ENCODE measurements around the gene ETFRF1.

ETFRF1 gene

GRCh38 chr12:25186788-25187402 lies 8.1 kb upstream of the ETFRF1 start:
- FAIRE-seq, result peak; percentile 83
- DNase-seq (ENCODE audit: insufficient read length), result no peak
- no peak for TF ChIP-seq POLR2AphosphoS5 (IDR thresholded peaks at IDR 0.05; ENCODE audit: low read depth, low read length)
- no peak for TF ChIP-seq POLR2A (IDR thresholded peaks at IDR 0.05; ENCODE audit: low read depth, low read length)

DNA sequence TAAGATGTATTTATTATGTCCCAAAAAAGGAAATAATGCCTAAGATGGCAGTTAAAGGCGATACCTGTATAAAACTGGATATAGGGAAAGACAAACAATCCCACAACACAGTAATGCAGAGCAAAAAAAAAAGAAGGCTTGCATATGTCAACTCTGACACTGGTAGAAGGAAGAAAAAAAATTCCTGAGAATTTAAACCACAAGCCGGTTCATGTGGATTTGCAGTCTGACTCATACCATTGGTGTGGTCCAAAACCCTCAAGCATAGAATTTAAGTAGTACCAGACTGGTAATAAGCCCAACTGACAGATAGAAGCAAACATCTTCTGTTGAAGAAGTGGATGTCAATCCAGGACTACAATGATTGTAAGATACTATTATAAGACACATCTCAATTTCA lies 7.3 kb upstream of the ETFRF1 start:
- TF ChIP-seq POLR2A (IDR thresholded peaks at IDR 0.05; ENCODE audit: low read depth, low read length) (no peak), POLR2AphosphoS5 (IDR thresholded peaks at IDR 0.05; ENCODE audit: low read depth, low read length) (no peak), TAF1 (IDR thresholded peaks at IDR 0.05; ENCODE audit: borderline replicate concordance, low read depth, low read length) (no peak)
- no peak for FAIRE-seq
- no peak for DNase-seq (ENCODE audit: insufficient read length)

DNA sequence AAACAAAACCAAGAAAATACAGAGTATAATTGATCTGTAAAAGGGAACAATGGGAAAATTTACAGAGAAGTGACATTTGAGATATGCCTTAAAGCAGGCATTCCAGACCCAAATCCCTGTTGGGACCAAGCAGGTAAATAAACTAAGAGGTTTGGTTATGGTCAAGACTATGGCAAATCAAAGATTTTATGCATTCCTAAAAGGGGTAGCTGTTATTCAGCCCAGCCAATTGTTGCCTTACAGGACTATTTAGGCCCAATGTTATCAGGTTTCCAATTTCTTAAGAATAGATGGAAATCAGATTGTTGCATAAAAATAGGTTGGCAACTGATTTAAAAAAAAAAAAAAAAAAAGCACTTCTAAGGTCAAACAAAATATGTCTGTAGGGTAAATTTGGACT lies 5.4 kb upstream of the ETFRF1 start:
- DNase-seq (ENCODE audit: insufficient read length), result no peak
- no peak for FAIRE-seq
- TF ChIP-seq POLR2A (IDR thresholded peaks at IDR 0.05; ENCODE audit: low read depth, low read length) (no peak), TAF1 (IDR thresholded peaks at IDR 0.05; ENCODE audit: borderline replicate concordance, low read depth, low read length) (no peak), POLR2AphosphoS5 (IDR thresholded peaks at IDR 0.05; ENCODE audit: low read depth, low read length) (no peak)

- DNase-seq (ENCODE audit: insufficient read length), result no peak
- FAIRE-seq, result no peak
- no peak for TF ChIP-seq POLR2AphosphoS5 (IDR thresholded peaks at IDR 0.05; ENCODE audit: low read depth, low read length)
- TF ChIP-seq POLR2A (IDR thresholded peaks at IDR 0.05; ENCODE audit: low read depth, low read length), result no peak
- TF ChIP-seq TAF1 (IDR thresholded peaks at IDR 0.05; ENCODE audit: borderline replicate concordance, low read depth, low read length), result no peak
Measured at GRCh38 chr12:25190793-25191192, 4.2 kb upstream of the ETFRF1 start.

GRCh38 chr12:25194214-25194613 lies 823 bp upstream of the ETFRF1 start:
- FAIRE-seq (no peak), DNase-seq (ENCODE audit: insufficient read length) (no peak)
- TF ChIP-seq POLR2AphosphoS5 (IDR thresholded peaks at IDR 0.05; ENCODE audit: low read depth, low read length), result no peak
- TF ChIP-seq POLR2A (IDR thresholded peaks at IDR 0.05; ENCODE audit: low read depth, low read length), result no peak
- no peak for TF ChIP-seq TAF1 (IDR thresholded peaks at IDR 0.05; ENCODE audit: borderline replicate concordance, low read depth, low read length)

DNA sequence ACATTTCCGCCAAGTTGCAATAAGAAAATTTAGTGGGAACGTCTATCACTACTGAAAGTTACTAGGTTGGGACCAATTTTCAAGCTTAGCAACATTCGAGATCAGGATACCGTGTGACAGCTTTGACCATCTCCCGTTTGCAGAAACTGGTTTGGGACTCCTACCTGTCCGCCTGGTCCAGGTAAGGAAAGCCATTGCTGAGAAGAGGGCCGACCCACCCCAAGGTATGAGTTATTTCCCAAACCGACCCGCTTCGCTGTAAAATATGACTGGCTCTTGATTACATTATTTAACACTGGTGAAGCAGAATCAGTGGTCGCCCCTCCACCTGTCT lies 348 bp upstream of the ETFRF1 start:
- no peak for FAIRE-seq
- DNase-seq (ENCODE audit: insufficient read length), result peak; percentile 11
- no peak for TF ChIP-seq POLR2A (IDR thresholded peaks at IDR 0.05; ENCODE audit: low read depth, low read length)
- no peak for TF ChIP-seq POLR2AphosphoS5 (IDR thresholded peaks at IDR 0.05; ENCODE audit: low read depth, low read length)
- TF ChIP-seq TAF1 (IDR thresholded peaks at IDR 0.05; ENCODE audit: borderline replicate concordance, low read depth, low read length), result no peak

GRCh38 chr12:25197608-25198007 lies 2.6 kb downstream of the ETFRF1 start:
- TF ChIP-seq POLR2AphosphoS5 (IDR thresholded peaks at IDR 0.05; ENCODE audit: low read depth, low read length), result no peak
- no peak for TF ChIP-seq POLR2A (IDR thresholded peaks at IDR 0.05; ENCODE audit: low read depth, low read length)
- no peak for TF ChIP-seq TAF1 (IDR thresholded peaks at IDR 0.05; ENCODE audit: borderline replicate concordance, low read depth, low read length)
- FAIRE-seq (no peak), DNase-seq (ENCODE audit: insufficient read length) (no peak)

GRCh38 chr12:25200703-25201102 lies 5.7 kb downstream of the ETFRF1 start:
- TF ChIP-seq POLR2AphosphoS5 (IDR thresholded peaks at IDR 0.05; ENCODE audit: low read depth, low read length), result no peak
- TF ChIP-seq POLR2A (IDR thresholded peaks at IDR 0.05; ENCODE audit: low read depth, low read length), result no peak
- no peak for TF ChIP-seq TAF1 (IDR thresholded peaks at IDR 0.05; ENCODE audit: borderline replicate concordance, low read depth, low read length)
- DNase-seq (ENCODE audit: insufficient read length) (no peak), FAIRE-seq (no peak)

DNA sequence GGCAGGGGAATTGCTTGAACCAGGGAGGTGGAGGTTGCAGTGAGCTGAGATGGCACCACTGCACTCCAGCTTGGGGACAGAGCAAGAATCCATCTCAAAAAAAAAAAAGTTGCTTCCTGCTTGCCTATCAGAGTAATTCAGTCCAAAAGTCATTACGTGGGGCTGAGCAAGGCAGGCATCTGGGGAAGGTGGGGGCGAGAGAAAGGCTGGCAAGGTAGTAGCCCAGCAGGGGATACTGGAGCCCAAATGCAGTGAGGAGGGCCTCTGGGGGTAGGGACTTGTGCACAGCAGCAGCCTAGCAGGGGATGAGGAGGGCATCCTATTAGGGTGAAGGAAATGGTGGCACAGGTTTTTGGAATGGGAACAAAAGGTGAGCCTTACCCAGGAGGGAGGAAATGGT lies 7.1 kb downstream of the ETFRF1 start:
- no peak for DNase-seq (ENCODE audit: insufficient read length)
- no peak for TF ChIP-seq POLR2A (IDR thresholded peaks at IDR 0.05; ENCODE audit: low read depth, low read length)
- TF ChIP-seq TAF1 (IDR thresholded peaks at IDR 0.05; ENCODE audit: borderline replicate concordance, low read depth, low read length), result no peak
- no peak for TF ChIP-seq POLR2AphosphoS5 (IDR thresholded peaks at IDR 0.05; ENCODE audit: low read depth, low read length)
- FAIRE-seq, result peak; percentile 42

DNA sequence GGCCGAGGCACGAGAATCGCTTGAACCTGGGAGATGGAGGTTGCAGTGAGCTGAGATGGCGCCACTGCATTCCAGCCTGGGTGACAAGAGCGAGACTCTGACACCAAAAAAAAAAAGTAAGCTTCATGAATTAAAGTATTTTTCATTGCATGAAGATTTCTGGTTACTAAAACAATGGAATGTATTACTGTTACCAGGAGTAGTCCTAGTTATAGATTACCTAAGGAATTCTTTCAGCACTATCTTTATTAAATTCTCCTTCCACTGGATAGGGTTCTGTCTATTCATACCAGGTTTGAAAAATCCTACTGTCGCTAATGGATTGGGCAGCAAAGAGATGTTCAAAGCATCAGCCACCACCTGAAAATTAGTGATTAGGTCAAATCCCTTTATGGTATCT lies 12.4 kb downstream of the ETFRF1 start:
- DNase-seq (ENCODE audit: insufficient read length) (no peak), FAIRE-seq (no peak)
- TF ChIP-seq POLR2AphosphoS5 (IDR thresholded peaks at IDR 0.05; ENCODE audit: low read depth, low read length), result no peak
- TF ChIP-seq TAF1 (IDR thresholded peaks at IDR 0.05; ENCODE audit: borderline replicate concordance, low read depth, low read length), result no peak
- TF ChIP-seq POLR2A (IDR thresholded peaks at IDR 0.05; ENCODE audit: low read depth, low read length), result no peak

- TF ChIP-seq POLR2A (IDR thresholded peaks at IDR 0.05; ENCODE audit: low read depth, low read length) (no peak), TAF1 (IDR thresholded peaks at IDR 0.05; ENCODE audit: borderline replicate concordance, low read depth, low read length) (no peak), POLR2AphosphoS5 (IDR thresholded peaks at IDR 0.05; ENCODE audit: low read depth, low read length) (no peak)
- FAIRE-seq (no peak), DNase-seq (ENCODE audit: insufficient read length) (no peak)
Measured at GRCh38 chr12:25207846-25208245, 12.8 kb downstream of the ETFRF1 start.

DNA sequence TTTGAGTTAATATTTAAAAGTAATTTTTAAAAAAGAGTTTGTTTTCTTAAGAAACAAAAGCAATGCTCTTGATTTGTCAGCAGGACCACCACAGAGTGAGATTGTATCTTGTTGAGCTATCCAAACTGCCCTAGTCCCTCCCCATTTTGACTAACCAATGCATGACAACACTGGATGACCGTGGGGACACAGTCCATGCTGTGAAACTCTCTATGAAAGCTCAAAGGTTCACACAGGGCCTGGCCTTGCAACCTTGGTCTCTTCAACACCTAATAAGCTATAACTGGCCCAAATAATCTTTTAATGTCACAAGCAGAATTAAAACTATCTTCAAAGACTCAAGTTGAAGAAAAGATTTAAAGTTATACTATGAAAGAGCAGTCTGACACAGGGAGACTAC lies 13.5 kb downstream of the ETFRF1 start:
- TF ChIP-seq TAF1 (IDR thresholded peaks at IDR 0.05; ENCODE audit: borderline replicate concordance, low read depth, low read length) (no peak), POLR2A (IDR thresholded peaks at IDR 0.05; ENCODE audit: low read depth, low read length) (no peak), POLR2AphosphoS5 (IDR thresholded peaks at IDR 0.05; ENCODE audit: low read depth, low read length) (no peak)
- DNase-seq (ENCODE audit: insufficient read length) (no peak), FAIRE-seq (no peak)

GRCh38 chr12:25213338-25213737 lies 18.3 kb downstream of the ETFRF1 start:
- TF ChIP-seq TAF1 (IDR thresholded peaks at IDR 0.05; ENCODE audit: borderline replicate concordance, low read depth, low read length) (no peak), POLR2AphosphoS5 (IDR thresholded peaks at IDR 0.05; ENCODE audit: low read depth, low read length) (no peak), POLR2A (IDR thresholded peaks at IDR 0.05; ENCODE audit: low read depth, low read length) (no peak)
- FAIRE-seq (no peak), DNase-seq (ENCODE audit: insufficient read length) (no peak)
